ENCODE results near the gene PRPF31.

GRCh38 chr19:54127688-54128440 lies 12.3 kb downstream of the PRPF31 start:
- TF ChIP-seq, protein P1, sequence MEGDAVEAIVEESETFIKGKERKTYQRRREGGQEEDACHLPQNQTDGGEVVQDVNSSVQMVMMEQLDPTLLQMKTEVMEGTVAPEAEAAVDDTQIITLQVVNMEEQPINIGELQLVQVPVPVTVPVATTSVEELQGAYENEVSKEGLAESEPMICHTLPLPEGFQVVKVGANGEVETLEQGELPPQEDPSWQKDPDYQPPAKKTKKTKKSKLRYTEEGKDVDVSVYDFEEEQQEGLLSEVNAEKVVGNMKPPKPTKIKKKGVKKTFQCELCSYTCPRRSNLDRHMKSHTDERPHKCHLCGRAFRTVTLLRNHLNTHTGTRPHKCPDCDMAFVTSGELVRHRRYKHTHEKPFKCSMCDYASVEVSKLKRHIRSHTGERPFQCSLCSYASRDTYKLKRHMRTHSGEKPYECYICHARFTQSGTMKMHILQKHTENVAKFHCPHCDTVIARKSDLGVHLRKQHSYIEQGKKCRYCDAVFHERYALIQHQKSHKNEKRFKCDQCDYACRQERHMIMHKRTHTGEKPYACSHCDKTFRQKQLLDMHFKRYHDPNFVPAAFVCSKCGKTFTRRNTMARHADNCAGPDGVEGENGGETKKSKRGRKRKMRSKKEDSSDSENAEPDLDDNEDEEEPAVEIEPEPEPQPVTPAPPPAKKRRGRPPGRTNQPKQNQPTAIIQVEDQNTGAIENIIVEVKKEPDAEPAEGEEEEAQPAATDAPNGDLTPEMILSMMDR (IDR thresholded peaks at IDR 0.05; ENCODE audit: borderline replicate concordance, extremely low read depth, low read length, poor library complexity, severe bottlenecking): no peak
- TF ChIP-seq EZH2 (IDR thresholded peaks at IDR 0.05; ENCODE audit: borderline replicate concordance, low read depth, low read length, severe bottlenecking): no peak
